HG02678 (cell line): ENCODE results near the gene NDEL1.

Experiments
- ATAC-seq: cut with Tn5 transposase; IDR thresholded peaks from one replicate; pipeline ENCODE4 v1.9.1; 2021; ENCODE audit warnings: mild to moderate bottlenecking, moderate library complexity; ENCODE audit not compliant: unreplicated experiment

The NDEL1 gene

GRCh38 chr17:8413938-8414337, 21.7 kb upstream of the NDEL1 start:
- ATAC-seq: no peak

GRCh38 chr17:8417806-8418205, 17.9 kb upstream of the NDEL1 start:
- ATAC-seq: no peak

GRCh38 chr17:8418471-8418870, 17.2 kb upstream of the NDEL1 start:
- ATAC-seq: no peak

- no peak for ATAC-seq
Measured at GRCh38 chr17:8419305-8419704, 16.4 kb upstream of the NDEL1 start.

- no peak for ATAC-seq
Measured at GRCh38 chr17:8420041-8420934, 15.4 kb upstream of the NDEL1 start.

- ATAC-seq: no peak
Measured at GRCh38 chr17:8421571-8421970, 14.1 kb upstream of the NDEL1 start.

GRCh38 chr17:8426094-8426720, 9.5 kb upstream of the NDEL1 start:
- no peak for ATAC-seq

GRCh38 chr17:8426802-8427201, 8.9 kb upstream of the NDEL1 start:
- no peak for ATAC-seq

- ATAC-seq: no peak
Measured at GRCh38 chr17:8430966-8431365, 4.7 kb upstream of the NDEL1 start.

GRCh38 chr17:8436169-8436843, 622 bp downstream of the NDEL1 start:
- ATAC-seq: peak; percentile 56

- ATAC-seq: no peak
Measured at GRCh38 chr17:8436844-8437171, 1.1 kb downstream of the NDEL1 start.

- ATAC-seq: no peak
Measured at GRCh38 chr17:8438441-8438840, 2.8 kb downstream of the NDEL1 start.

GRCh38 chr17:8439681-8440080, 4.0 kb downstream of the NDEL1 start:
- no peak for ATAC-seq

GRCh38 chr17:8441690-8442089, 6.0 kb downstream of the NDEL1 start:
- ATAC-seq: no peak

- no peak for ATAC-seq
Measured at GRCh38 chr17:8442310-8442709, 6.6 kb downstream of the NDEL1 start.

- ATAC-seq: no peak
Measured at GRCh38 chr17:8443756-8444155, 8.1 kb downstream of the NDEL1 start.

- no peak for ATAC-seq
Measured at GRCh38 chr17:8444494-8444893, 8.8 kb downstream of the NDEL1 start.

GRCh38 chr17:8445536-8445935, 9.9 kb downstream of the NDEL1 start:
- no peak for ATAC-seq

GRCh38 chr17:8447799-8448198, 12.1 kb downstream of the NDEL1 start:
- no peak for ATAC-seq

GRCh38 chr17:8448310-8448709, 12.6 kb downstream of the NDEL1 start:
- no peak for ATAC-seq

- no peak for ATAC-seq
Measured at GRCh38 chr17:8451933-8452614, 16.4 kb downstream of the NDEL1 start.
